Measurements from ENCODE around the gene HACE1.

Gene HACE1

DNA sequence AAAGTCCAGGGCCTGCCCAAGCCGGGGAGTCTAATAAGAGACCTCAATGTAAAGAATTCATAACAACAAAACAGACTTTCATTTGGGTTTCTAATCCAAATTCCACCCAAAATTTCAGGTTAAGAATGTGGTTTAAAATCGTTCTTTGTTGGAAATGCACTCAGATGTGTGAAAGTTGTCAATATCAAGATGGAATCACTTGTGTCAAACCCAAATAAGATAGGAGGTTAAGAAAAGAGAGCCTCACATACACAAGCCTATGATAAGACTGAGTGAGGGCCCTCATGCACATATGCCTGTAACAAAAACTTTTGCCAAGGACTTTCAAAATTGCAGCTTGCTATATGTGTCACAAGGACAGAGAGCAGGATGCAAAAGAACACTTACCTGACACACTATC, 145.7 kb downstream of the HACE1 start:
- no peak overlapping the region for H3K4me3 ChIP-seq (ENCODE audit: control insufficient read depth, low read depth, low read length)
- no peak for DNase-seq (ENCODE audit: low read depth)
- TF ChIP-seq, protein P1, sequence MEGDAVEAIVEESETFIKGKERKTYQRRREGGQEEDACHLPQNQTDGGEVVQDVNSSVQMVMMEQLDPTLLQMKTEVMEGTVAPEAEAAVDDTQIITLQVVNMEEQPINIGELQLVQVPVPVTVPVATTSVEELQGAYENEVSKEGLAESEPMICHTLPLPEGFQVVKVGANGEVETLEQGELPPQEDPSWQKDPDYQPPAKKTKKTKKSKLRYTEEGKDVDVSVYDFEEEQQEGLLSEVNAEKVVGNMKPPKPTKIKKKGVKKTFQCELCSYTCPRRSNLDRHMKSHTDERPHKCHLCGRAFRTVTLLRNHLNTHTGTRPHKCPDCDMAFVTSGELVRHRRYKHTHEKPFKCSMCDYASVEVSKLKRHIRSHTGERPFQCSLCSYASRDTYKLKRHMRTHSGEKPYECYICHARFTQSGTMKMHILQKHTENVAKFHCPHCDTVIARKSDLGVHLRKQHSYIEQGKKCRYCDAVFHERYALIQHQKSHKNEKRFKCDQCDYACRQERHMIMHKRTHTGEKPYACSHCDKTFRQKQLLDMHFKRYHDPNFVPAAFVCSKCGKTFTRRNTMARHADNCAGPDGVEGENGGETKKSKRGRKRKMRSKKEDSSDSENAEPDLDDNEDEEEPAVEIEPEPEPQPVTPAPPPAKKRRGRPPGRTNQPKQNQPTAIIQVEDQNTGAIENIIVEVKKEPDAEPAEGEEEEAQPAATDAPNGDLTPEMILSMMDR (conservative IDR thresholded peaks at IDR 0.05; ENCODE audit: control insufficient read depth, insufficient read depth, low read depth, low read length): no peak

DNA sequence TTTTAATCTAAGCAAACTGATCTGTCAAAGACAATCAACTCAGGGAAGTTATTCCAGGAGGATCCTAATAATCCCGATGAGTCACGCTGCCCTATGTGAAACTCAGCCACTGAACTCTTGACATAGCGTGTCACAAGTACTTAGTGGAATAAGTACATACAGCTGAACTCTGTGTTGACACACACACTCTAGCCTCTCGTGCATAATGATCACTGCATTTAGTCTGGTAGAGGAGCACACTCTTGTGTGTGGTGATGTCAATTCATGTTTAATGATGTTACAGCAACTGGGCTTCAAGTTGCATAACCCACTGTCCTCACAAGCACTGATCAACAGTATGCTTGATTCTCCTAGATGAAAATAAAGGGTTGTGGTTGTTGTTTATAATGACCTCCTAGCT, 148.3 kb downstream of the HACE1 start:
- peak; percentile 67 for DNase-seq (ENCODE audit: low read depth)
- TF ChIP-seq, protein P1 (conservative IDR thresholded peaks at IDR 0.05; ENCODE audit: control insufficient read depth, insufficient read depth, low read depth, low read length): no peak
- no peak overlapping the region for H3K4me3 ChIP-seq (ENCODE audit: control insufficient read depth, low read depth, low read length)

GRCh38 chr6:104710543-104711335, 149.0 kb downstream of the HACE1 start:
- no peak for DNase-seq (ENCODE audit: low read depth)
- TF ChIP-seq, protein P1 (conservative IDR thresholded peaks at IDR 0.05; ENCODE audit: control insufficient read depth, insufficient read depth, low read depth, low read length): no peak
- no peak overlapping the region for H3K4me3 ChIP-seq (ENCODE audit: control insufficient read depth, low read depth, low read length)

DNA sequence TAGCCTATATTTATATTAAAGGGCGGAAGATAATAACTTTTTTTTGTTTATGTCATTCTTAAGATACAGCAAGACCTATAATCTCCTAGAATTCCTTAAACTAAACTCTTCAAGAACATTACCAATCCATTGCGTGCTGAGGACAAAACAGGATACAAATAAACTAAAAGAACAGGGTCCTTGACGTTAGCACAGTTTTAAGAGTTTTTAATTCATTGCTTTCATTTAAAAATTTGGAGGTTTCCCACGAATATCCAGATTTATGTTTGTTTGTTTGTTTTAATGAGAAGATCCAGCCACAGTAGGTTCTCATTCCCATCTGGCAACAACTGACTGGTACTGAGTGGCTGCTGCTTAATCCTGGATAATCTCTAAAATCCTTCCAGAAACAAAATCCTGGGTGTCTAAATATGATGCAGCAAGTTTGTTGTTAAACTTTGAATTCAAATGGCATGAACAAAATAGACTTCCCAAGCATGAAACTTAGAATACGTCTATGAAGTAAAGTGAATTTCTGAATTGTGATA, 153.7 kb downstream of the HACE1 start:
- DNase-seq (ENCODE audit: low read depth): no peak
- TF ChIP-seq, protein P1 (conservative IDR thresholded peaks at IDR 0.05; ENCODE audit: control insufficient read depth, insufficient read depth, low read depth, low read length): no peak
- H3K4me3 ChIP-seq (ENCODE audit: control insufficient read depth, low read depth, low read length): no peak overlapping the region

DNA sequence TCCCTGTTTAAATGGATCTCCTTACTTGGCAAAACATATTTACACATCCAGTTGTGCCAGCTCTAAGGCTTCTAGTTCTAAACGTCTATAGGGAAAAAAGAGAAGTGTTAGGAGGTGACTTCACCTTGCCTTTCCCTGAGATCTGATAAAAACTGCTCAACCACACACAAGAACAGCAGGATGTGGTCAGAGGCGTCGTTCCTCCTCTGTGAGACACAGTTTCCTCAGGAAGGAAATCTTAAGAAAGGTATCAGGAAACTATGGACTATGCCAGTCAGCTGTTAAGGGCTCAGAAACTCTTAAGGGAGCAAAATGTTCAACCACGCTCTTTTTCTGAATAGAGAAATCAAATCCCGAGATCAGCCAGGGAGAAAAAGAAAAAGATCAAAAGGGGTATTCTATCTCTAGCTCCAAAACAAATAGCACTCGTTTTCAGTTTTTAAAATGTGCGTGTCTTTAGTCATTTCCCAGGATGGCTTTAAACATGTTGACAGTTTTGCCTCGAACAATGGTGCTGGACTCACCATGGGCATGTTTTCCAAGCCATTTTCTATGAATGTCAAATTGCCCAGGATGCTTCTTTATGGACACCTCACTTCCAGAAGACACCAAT, 154.5 kb downstream of the HACE1 start:
- TF ChIP-seq, protein P1 (conservative IDR thresholded peaks at IDR 0.05; ENCODE audit: control insufficient read depth, insufficient read depth, low read depth, low read length): no peak
- peak; percentile 16 for DNase-seq (ENCODE audit: low read depth)
- H3K4me3 ChIP-seq (ENCODE audit: control insufficient read depth, low read depth, low read length): no peak overlapping the region

GRCh38 chr6:104704191-104704590, 155.5 kb downstream of the HACE1 start:
- TF ChIP-seq, protein P1 (conservative IDR thresholded peaks at IDR 0.05; ENCODE audit: control insufficient read depth, insufficient read depth, low read depth, low read length): no peak
- no peak overlapping the region for H3K4me3 ChIP-seq (ENCODE audit: control insufficient read depth, low read depth, low read length)
- no peak for DNase-seq (ENCODE audit: low read depth)

Data from fibroblast of mammary gland (primary cell).